PC-3 (cell line): ENCODE data around the gene MAPRE3. TPM values are rescaled to one million over a fixed set of nuclear protein-coding genes. Genes with fewer than 3 reads are reported as not detected.

Experiments
- ATAC-seq: fragments of 200-7000 bp; cut with Tn5 transposase; 2 replicates; pipeline ENCODE4 v1.9.1; 2020; ENCODE audit warnings: mild to moderate bottlenecking, moderate library complexity
- BruUV-seq: library from RNA; stranded (reverse); fragments of 400-500 nt; replicated peaks from 2 replicates; lab custom pipeline; 2021; lab: Mats Ljungman, UMichigan
- CTCF ChIA-PET: fragments of 300-600 bp; sonication (Branson Sonifier 250); formaldehyde crosslinking; loops from one replicate; lab custom pipeline; 2022; ENCODE audit warnings: antibody characterized with exemption; lab: Charles Lee
- POLR2A ChIA-PET: fragments of 300-600 bp; sonication (Branson Sonifier 250); formaldehyde crosslinking; loops from one replicate; lab custom pipeline; 2022; ENCODE audit warnings: antibody characterized with exemption; ENCODE audit not compliant: unreplicated experiment; lab: Charles Lee
- DNase-seq: peaks from one replicate; pipeline ENCODE4 v3.0.0-alpha.2; 2015
- H2AFZ ChIP-seq: fragments of 300-600 bp; sonication (generic); 2 replicates; pipeline ENCODE4 v1.6.0; 2016; ENCODE audit warnings: antibody characterized with exemption, low read length
- H3F3A ChIP-seq: fragments of 300-600 bp; sonication (generic); one replicate; pipeline ENCODE4 v1.6.0; 2017; ENCODE audit warnings: antibody characterized with exemption, low read length, control low read depth, mild to moderate bottlenecking; ENCODE audit not compliant: unreplicated experiment
- H3K27ac ChIP-seq: fragments of 300-600 bp; sonication (generic); 2 replicates; pipeline ENCODE4 v1.5.1; 2016; ENCODE audit warnings: mild to moderate bottlenecking, low read length
- H3K27me3 ChIP-seq: fragments of 300-600 bp; sonication (generic); 2 replicates; pipeline ENCODE4 v1.6.1; 2016; ENCODE audit warnings: low read length, mixed read lengths
- H3K36me3 ChIP-seq: fragments of 300-600 bp; sonication (generic); 2 replicates; pipeline ENCODE4 v1.6.1; 2016; ENCODE audit warnings: low read depth, mixed run types, low read length, mixed read lengths
- H3K4me1 ChIP-seq: fragments of 300-600 bp; sonication (generic); 2 replicates; pipeline ENCODE4 v1.5.1; 2016; ENCODE audit warnings: low read length; ENCODE audit not compliant: insufficient read depth
- H3K4me2 ChIP-seq: fragments of 300-600 bp; sonication (generic); 2 replicates; pipeline ENCODE4 v1.6.0; 2016; ENCODE audit warnings: low read length
- H3K4me3 ChIP-seq: fragments of 300-600 bp; sonication (generic); 2 replicates; pipeline ENCODE4 v1.5.1; 2016; ENCODE audit warnings: mild to moderate bottlenecking, low read length, mixed read lengths
- H3K79me2 ChIP-seq: fragments of 300-600 bp; sonication (generic); 2 replicates; pipeline ENCODE4 v1.6.1; 2017; ENCODE audit warnings: low read length, mixed read lengths
- H3K9ac ChIP-seq: fragments of 300-600 bp; sonication (generic); 2 replicates; pipeline ENCODE4 v1.6.0; 2016; ENCODE audit warnings: mild to moderate bottlenecking, low read length
- H3K9me2 ChIP-seq: fragments of 300-600 bp; sonication (generic); replicated peaks from 2 replicates; pipeline ENCODE4 v1.6.1; 2016; ENCODE audit warnings: mixed run types, low read length, mixed read lengths
- H3K9me3 ChIP-seq: fragments of 300-600 bp; sonication (generic); 2 replicates; pipeline ENCODE4 v1.6.1; 2016; ENCODE audit warnings: low read length, mixed read lengths
- H4K20me1 ChIP-seq: fragments of 300-600 bp; sonication (generic); 2 replicates; pipeline ENCODE4 v1.6.1; 2016; ENCODE audit warnings: low read length, mixed read lengths
- EZH2 ChIP-seq: fragments of 300-600 bp; sonication (generic); IDR thresholded peaks from one replicate; pipeline ENCODE4 v1.6.1; 2017; ENCODE audit warnings: antibody characterized with exemption, mild to moderate bottlenecking, low read length; ENCODE audit not compliant: unreplicated experiment
- EZH2phosphoT487 ChIP-seq: fragments of 300-600 bp; sonication (generic); IDR thresholded peaks from 2 replicates; pipeline ENCODE4 v1.6.1; 2018; ENCODE audit warnings: mild to moderate bottlenecking, antibody characterized with exemption, low read length, borderline replicate concordance
- intact Hi-C: fragments of 100-400 bp; cut with micrococcal nuclease; formaldehyde crosslinking; loops from 2 replicates; pipeline ENCODE4 v1.9.0; 2023
- total RNA-seq: library from RNA; depleted of rRNA; stranded (reverse); fragments of >200 nt; gene quantifications from 2 replicates; pipeline ENCODE4 v1.2.3, GENCODE V29; 2014
- TF ChIP-seq, protein P1 (sequence below): fragments of 300-600 bp; sonication (generic); conservative IDR thresholded peaks from 2 replicates; pipeline ENCODE4 v1.5.1; 2017; ENCODE audit warnings: antibody characterized with exemption, low read depth, mild to moderate bottlenecking, low read length

MAPRE3 gene
- total RNA-seq, 1 experiment from 2014 or later = 11.9 TPM

GRCh38 chr2:27007416-27008374 is 37.3 kb downstream of the MAPRE3 start:
- POLR2A ChIA-PET = interaction anchor here (0.5 kb wide), 1 partner anchor 10 kb away, joined by 3 read pairs; no protein-coding TSS in a partner anchor
- no TSS peak for BruUV-seq

GRCh38 chr2:27008678-27009077 is 38.2 kb downstream of the MAPRE3 start:
- Histone ChIP-seq H3K4me1 (peaks cover 28% of the 10 kb centered on the region), H3K79me2 (no peaks in the 10 kb centered on the region), H3K4me2 (no peak overlapping the region), H3K9me2 (no peaks in the 10 kb centered on the region), H4K20me1 (no peaks in the 10 kb centered on the region), H3K36me3 (no peaks in the 10 kb centered on the region), H3K9me3 (no peaks in the 10 kb centered on the region), H3K4me3 (no peak overlapping the region), H3F3A (no peaks in the 10 kb centered on the region), H2AFZ (no peak overlapping the region), H3K27ac (no peak overlapping the region), H3K9ac (no peak overlapping the region), H3K27me3 (no peaks in the 10 kb centered on the region)
- POLR2A ChIA-PET = no interaction called here
- DNase-seq = no peak
- intact Hi-C loops = no loop called here
- BruUV-seq = no TSS peak
- TF ChIP-seq EZH2 = no peak
- no peak for TF ChIP-seq EZH2phosphoT487
- TF ChIP-seq, protein P1, sequence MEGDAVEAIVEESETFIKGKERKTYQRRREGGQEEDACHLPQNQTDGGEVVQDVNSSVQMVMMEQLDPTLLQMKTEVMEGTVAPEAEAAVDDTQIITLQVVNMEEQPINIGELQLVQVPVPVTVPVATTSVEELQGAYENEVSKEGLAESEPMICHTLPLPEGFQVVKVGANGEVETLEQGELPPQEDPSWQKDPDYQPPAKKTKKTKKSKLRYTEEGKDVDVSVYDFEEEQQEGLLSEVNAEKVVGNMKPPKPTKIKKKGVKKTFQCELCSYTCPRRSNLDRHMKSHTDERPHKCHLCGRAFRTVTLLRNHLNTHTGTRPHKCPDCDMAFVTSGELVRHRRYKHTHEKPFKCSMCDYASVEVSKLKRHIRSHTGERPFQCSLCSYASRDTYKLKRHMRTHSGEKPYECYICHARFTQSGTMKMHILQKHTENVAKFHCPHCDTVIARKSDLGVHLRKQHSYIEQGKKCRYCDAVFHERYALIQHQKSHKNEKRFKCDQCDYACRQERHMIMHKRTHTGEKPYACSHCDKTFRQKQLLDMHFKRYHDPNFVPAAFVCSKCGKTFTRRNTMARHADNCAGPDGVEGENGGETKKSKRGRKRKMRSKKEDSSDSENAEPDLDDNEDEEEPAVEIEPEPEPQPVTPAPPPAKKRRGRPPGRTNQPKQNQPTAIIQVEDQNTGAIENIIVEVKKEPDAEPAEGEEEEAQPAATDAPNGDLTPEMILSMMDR = no peak
- CTCF ChIA-PET = no interaction called here
- no peak for ATAC-seq

More at GRCh38 chr2:27007416-27008374, 37.3 kb downstream of the MAPRE3 start:
- Histone ChIP-seq H3K79me2 (no peaks in the 10 kb centered on the region), H3K4me1 (peaks cover 36% of the 10 kb centered on the region), H3K36me3 (no peaks in the 10 kb centered on the region), H3K9me2 (no peaks in the 10 kb centered on the region), H3K9ac (no peak overlapping the region), H3K27me3 (no peaks in the 10 kb centered on the region), H3K4me2 (no peak overlapping the region), H3K9me3 (no peaks in the 10 kb centered on the region), H3K4me3 (no peak overlapping the region), H3K27ac (no peak overlapping the region), H3F3A (no peaks in the 10 kb centered on the region), H4K20me1 (no peaks in the 10 kb centered on the region), H2AFZ (no peak overlapping the region)
- DNase-seq (no peak), ATAC-seq (no peak)
- CTCF ChIA-PET = no interaction called here
- intact Hi-C loops = no loop called here
- TF ChIP-seq EZH2phosphoT487 (no peak), EZH2 (no peak)
- TF ChIP-seq, protein P1 = no peak

- TF ChIP-seq, protein P1 = no peak
- TF ChIP-seq EZH2 = no peak
- TF ChIP-seq EZH2phosphoT487 = no peak
- Histone ChIP-seq H3K9me3 (no peaks in the 10 kb centered on the region), H3K9me2 (no peaks in the 10 kb centered on the region), H3K36me3 (no peaks in the 10 kb centered on the region), H4K20me1 (no peaks in the 10 kb centered on the region), H2AFZ (no peak overlapping the region), H3K27ac (no peak overlapping the region), H3K79me2 (no peaks in the 10 kb centered on the region), H3K27me3 (no peaks in the 10 kb centered on the region), H3K4me2 (no peak overlapping the region), H3K4me1 (peaks cover 24% of the 10 kb centered on the region), H3K4me3 (no peak overlapping the region), H3K9ac (no peak overlapping the region), H3F3A (no peaks in the 10 kb centered on the region)
- no TSS peak for BruUV-seq
- ChIA-PET POLR2A (no interaction called here), CTCF (no interaction called here)
- intact Hi-C loops = no loop called here
- DNase-seq (no peak), ATAC-seq (no peak)
Measured at GRCh38 chr2:27009083-27009482, 38.6 kb downstream of the MAPRE3 start.
